NCI-H128 (cell line): ENCODE data around the gene C4orf36.

Experiments
- DNase-seq: peaks from one replicate; lab custom pipeline; 2025; ENCODE audit not compliant: unreplicated experiment; lab: John Stamatoyannopoulos, UW

C4orf36 gene, protein sequence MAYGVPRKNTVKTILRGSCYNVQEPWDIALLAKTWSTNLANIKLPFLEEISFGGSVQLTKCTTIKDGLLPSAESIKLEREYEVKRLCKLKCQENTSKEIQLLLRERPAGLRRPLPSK

DNA sequence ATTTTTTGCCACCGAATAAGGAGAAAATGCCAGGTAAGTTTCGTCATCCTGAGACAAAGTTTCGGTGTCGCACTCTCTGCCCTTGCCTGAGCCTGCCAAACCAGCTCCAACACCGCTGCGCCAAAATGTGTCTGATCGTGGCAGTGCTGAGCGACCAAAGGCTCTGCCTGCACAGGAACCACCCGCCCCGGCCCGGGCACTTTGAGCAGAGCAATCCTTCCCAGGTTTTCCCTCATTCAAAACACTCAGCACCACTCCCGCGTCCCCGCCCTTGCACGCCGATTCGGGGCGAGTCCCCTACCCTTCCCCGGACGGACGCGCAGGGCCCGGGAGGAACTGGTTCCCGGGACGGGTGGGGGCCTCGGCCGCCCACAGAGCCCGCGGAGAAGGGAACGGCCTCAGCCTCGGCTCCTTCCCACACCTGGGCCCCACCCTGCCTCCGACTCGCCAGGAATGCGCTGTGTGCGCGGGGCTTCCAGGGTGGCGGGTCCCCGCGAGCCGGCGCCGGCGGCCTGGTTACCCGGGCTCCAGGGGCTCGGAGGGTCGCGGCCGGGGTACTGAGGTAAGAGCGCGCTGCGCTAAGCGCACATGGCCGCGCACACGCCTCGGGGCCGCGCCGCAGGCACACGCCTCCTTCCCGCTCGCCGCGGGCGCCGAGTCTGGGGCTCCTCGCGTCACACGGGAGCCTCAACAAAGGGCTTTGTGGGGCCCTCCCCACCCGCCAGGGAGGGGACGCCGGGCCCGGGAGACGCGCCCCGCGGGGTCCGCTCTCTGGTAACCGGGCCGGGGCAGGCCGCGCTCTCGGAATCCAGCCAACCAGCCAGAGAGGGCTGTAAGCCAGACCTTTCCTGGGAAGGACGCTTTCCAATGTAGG is at the start of gene C4orf36:
C4orf36 (minus strand) TSS at position 661 of the 874 bp plus-strand sequence. CDS start 902 bp downstream, outside the sequence.
- peak; percentile 27 for DNase-seq

DNA sequence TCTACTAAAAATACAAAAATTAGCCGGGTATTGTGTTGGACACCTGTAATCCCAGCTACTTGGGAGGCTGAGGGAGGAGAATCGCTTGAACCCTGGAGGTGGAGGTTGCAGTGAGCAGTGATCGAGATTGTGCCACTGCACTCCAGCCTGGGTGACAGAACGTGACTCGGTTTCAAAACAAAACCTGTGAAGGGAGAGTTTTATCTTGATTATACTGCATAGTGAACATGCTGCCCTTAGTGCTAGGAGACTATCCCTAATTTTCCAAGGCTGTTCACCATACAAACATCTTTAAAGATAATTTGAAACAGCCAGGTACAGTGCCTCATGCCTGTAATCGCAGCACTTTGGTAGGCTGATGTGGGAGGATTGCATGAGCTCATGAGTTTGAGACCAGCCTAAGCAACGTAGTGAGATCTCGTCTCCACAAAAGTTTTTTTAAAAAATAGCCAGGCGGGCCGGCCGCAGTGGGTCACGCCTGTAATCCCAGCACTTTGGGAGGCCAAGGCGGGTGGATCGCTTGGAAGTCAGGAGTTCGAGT is 48.8 kb upstream of the C4orf36 start:
- no peak for DNase-seq

DNA sequence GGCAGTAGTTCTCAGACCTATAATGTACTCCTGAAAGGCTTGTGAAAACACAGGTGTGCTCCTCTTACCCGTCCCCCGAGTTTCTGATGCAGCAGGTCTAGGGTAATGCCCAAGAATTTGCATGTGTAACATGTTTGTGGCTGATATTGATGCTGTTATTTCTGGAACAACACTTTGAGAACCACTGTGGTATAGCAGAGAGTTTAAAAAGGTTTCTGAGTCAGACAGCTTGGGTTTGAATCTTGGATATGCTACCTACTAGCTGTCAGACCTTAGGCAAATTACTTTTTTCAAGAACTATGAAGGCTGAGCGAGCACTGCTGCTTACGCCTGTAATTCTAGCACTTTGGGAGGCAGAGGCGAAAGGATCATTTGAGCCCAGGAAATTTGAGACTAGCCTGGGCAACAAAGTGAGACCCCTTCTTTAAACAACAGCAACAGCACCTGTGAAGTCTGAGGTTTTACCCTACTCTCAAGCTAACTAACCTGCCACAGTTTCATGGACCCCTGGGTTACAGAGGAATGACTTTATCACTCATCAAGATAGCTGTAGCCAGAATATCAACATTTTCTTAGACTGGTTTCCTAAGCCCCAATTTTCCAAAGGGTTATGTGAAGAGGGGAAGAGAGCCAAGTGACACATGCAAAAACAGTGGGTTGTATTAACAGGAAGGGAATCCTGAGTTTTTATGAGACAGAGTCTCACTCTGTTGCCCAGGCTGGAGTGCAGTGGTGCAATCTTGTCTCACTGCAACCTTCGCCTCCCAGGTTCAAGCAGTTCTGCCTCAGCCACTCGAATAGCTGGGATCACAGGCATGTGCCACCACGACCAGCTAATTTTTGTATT is 47.7 kb upstream of the C4orf36 start:
- no peak for DNase-seq

DNA sequence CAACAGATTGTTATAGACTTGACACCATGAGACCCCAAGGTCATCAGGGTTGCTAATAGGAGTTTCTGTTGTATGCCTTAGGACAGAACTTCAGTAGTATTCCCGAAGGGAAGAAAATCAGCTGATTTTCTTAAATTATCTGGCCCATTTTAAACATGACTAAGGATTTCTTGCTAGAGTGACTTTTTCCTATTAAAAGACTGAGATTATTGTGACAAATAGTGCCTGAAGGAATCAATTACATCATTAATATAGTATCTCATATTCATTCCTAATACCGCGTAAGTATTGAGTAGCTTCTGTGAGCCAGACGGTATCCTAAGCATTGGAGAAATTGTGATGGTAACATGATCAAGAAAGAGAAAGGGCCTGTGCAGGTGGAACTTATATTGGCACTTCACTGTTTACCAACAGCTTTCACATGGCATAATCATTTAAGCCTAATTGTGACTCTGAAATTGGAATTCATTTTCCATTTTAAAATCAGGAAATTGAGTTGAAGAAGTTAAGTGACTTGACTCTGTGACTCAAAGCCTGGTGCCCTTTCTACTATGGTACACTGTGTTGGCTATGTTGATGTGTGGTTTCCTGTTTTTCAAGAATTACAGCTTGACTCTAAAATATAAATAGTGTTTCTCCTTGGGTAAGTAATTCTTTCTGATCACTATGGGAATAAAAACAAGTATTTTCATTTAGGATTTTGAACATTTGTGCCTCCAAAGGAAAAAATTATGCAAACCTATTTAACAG is 46.7 kb upstream of the C4orf36 start:
- no peak for DNase-seq

DNA sequence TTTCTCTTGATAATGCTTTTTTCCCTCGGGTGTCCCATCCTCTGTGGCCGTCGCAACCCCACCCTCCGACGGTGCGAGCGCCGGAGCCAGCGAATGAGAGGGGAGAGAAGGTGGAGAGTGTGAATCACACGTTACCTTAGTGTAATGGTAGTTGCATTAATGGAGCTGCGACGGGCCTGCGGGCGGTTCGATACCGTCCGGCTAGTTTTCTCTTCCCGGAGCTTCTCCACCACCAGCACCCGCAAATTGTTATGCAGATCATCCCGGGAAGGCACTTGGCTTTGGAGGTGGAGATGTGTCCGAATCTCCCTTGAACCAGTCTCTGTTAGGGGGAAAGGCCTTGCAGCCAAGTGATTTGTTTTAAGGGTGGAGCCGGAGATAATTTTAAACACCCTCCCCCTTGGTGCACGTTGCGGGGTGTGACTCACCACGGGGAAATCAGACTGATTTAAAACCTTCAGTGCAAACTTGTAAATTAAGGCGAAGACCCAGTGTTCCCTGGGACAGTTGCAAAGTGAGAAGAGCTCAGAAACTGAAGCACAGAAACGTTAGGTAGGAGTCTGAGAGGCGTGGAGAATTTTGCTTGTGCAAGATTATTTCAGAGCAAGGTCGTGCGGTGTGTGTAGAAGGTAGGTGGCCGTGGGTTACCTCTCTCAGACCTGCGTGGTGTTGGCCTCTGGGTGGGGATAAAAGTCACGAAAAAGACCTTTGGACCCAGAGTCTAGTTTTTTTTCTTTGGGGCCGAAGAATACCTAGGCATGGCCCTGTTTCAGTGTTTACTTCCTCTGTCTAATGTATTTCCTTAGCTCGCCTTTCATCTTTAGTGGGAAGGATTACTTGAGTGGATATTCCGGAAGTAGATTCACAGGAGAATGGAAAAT is 43.9 kb upstream of the C4orf36 start:
- DNase-seq, result no peak

DNA sequence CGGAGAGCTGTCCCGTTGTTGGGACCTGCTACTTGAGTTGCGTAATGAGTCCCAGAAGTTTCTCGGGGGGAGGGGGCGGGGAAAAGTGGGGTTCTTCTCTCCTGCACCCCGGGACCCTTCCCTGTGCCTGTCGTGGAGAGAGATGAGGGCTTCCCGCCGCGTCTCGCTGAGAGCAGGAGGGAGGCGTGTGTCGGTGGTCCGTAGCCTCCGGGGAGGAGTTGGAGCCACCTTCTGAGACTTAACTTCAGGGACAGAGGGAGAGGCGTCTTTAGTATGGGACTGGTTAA is 43.3 kb upstream of the C4orf36 start:
- no peak for DNase-seq

DNA sequence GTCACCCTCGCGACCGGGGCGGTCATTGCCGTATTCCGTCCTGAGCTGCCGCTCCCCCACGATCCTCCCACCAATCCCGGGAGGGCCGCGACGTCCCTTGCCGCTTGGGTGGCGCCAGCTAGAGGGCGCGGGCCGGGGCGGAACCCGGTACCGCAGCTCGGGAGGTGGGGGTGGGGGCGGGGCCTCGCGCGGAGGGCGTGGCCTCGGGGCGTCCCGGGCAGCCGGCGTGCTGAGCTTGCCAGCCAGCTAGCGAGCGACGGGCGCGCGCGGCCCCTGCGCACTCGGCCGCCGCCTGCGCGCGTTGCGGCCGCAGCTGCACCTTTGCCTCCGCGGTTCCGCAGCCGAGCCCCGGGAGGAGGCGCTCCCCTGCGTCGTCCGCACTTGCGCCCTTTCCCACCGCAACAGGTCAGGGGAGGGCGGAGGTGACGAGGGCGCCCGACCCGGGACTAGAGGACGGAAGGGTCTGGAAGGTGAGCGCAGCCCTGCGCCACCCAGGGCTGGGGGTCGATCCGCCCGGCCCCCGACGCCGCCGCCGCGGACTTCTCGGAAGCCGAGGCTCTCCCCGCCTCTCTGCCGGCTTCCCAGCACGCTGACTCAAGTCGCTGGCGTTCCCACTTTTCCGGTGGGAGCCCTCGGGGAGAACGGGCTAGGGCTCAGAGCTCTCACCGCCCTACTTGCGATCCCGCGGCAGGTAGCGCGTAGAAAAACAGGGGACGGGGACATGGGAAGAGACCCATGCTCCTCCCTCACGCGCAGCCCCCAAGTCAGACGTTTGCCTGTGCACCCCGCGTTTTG is 42.7 kb upstream of the C4orf36 start, which contains the start of gene AFF1:
AFF1 (plus strand) TSS at position 241 of the 795 bp plus-strand sequence. CDS start 13,523 bp downstream, outside the sequence.
- DNase-seq, result peak; percentile 35

DNA sequence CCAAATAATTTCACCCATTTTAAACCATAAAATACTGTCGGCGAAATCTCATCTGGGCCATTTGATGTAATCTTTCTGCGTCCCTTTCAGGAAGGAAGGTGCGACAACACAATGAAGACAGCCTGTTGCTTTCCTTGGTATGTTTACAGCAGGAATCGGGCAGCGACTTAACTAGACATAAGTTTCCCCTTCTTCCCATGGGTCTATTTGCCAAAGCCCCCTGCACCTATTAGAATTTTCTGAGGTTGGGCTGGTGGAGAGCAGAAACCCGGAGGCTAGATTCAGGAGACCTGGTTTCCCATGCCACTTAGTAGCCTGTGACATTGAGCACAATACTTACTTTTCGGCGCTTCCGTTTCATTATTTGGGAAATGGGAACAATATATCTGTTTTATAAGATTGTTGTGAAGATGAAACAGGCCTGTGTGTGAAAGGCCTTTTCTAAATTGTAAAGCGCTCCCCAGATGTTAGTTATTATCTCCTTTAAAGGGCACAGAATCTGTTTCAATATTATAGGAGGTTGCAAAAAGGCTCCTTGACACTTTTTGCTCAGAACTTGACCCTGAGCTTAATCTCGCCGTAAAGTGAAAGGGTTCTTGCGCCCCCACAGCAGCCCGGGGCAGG is 42.0 kb upstream of the C4orf36 start:
- no peak for DNase-seq

DNA sequence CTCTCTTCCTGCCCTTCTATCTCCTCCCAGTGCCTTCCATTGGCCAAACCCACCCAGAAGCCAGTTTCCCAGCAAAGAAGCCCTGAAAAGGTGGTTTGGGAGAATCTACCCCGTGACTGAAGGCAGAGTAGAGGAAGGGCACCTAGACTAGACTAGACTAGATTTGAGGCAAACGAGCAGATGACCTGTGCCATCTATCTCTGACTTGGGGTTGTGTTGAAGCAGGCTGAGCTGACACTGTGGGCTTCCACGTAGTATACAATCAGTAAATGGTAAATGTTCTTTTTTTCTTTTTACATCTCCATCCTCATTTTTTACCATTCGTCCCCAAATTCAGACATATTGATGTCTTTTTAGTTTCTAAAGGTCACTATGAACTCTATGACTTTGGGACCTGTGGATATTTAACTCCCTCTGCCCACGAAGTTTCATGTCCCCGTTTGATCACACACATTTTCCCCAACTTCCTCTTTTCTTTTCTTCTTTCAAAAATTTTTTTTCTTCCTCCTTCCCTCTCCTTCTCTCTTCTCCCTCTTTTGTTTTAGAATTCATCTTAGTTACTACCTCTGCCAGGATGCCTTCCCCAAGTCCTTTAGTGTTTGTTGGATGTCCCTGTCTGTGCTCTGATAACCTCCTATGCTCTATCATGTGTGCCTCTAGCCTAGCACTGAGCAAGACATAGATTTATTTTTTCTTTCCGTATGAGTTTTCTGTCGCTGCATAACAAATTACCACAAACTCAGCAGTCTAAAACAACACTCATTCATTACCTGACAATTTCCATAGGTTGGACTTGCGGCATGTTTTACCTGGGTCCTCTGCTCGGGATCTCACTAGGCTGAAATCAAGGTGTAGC is 36.4 kb upstream of the C4orf36 start:
- no peak for DNase-seq

DNA sequence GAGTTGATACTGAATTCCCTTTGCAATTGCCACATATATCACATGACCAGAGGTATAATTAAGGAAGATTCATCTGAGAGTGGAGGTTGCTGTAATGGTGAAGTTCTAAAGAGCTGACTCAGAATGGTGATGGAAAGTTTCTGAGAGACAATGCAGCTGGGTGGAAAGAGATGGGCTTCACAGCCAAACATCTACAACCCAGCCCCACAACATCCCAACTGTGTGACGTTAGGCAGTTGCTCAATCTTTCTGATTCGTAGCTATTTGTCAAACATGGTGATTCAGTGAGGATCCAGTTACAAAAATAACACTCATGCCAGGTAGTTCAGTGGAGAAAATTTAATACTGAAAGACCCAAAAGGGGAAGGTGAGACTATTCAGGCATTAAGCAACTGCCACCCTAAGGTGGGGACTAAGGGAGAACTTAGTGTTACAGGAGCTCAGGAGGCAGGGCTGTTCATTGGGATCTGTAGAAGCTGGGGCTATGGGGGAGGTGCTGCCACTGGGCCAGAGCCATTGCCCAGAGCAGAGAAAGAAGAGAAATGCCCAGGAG is 35.7 kb upstream of the C4orf36 start:
- no peak for DNase-seq

DNA sequence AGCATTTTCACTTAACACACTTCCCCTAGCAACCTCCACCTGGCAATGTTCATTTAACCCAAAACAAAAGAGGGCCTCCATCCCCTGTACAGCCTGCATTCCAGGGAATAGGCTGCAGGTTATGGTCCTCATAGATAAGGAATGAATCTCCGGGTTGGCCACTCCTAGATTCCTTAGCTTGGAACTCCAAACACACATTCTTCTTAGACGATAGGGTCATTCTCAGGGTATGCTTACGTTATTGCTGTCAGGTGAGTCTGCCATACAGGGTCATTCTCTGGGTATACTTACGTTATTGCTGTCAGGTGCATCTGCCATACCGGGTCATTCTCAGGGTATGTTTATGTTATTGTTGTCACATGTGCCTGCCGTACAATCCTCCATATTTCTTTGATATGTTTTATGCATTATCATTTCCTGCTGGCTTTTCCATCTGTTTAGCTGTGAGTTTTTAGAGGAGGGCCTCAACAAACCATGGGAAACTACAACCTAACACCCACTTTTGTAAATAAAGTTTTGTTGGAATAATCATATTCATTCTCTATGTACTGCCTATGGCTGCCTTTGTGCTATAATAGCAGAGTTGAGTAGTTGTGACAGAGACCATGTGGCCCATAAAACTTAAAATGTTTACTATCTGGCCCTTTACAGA is 34.3 kb upstream of the C4orf36 start:
- no peak for DNase-seq

DNA sequence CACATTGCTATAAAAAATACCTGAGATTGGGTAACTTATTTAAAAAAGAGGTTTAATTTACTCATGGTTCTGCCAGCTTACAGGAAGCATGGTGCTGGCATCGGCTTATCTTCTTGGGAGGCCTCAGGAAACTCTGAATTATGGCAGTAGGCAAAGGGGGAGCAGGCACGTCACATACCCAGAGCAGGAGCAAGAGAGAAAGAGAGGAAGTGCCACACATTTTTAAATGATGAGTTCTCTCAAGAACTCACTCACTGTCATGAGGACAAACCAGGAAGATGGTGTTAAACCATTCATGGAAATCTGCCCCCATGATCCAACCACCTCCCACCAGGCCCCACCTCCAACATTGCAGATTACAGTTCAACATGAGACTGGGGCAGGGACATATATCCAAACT is 32.6 kb upstream of the C4orf36 start:
- no peak for DNase-seq

DNA sequence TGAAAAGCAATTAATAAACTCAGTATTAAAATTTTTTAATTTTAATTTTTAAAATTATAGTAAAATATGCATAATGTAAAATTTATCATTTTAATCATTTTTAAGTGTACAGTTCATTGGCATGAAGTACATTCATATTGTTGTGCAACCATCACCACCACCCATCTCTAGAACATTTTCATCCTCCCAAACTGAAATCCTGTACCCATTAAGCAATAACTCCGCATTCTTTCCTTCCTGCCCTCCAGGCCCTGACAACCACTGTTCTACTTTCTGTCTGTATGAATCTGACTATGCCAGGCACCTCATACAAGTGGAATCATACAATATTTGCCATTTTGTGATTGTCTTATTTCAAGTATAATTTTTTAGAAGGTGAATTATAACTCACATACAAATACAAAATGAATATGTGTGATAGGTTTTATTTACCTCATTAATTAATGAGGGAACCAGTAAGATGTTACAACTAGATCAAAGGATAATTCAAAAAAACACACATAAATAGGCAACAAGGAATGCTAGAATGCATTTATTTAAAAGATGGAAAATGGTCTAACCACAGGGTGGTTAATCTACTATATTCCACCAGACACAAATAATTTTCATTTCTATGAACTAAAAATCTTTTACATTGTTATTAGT is 29.5 kb upstream of the C4orf36 start:
- DNase-seq, result no peak

DNA sequence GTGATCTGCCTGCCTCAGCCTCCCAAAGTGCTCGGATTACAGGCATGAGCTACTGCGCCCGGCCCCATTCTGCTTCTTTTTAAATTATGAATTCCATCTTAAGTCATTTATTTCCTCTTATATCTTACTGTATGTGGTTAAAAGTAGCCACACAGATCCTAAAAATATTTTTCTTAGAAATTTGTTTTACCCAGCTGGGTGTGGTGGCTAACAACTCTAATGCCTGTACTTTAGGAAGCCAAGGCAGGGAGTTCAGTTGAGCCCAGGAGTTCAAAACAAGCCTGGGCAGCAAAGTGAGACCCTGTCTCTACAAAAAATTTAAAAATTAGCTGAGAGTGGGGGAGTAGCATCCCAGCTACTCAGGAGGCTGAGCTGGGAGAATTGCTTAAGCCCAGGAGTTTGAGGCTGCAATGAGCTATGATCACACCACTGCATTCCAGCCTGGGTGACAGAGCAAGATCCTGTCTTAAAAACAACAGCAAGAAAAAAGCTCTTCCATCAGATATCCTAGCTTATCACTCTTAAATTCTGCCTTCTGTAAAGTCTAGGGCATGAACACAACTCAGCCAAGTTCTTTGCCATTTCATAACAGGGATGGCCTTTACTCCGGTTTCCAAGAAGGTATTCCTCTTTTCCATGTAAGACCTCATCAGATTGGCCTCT is 27.5 kb upstream of the C4orf36 start:
- no peak for DNase-seq

DNA sequence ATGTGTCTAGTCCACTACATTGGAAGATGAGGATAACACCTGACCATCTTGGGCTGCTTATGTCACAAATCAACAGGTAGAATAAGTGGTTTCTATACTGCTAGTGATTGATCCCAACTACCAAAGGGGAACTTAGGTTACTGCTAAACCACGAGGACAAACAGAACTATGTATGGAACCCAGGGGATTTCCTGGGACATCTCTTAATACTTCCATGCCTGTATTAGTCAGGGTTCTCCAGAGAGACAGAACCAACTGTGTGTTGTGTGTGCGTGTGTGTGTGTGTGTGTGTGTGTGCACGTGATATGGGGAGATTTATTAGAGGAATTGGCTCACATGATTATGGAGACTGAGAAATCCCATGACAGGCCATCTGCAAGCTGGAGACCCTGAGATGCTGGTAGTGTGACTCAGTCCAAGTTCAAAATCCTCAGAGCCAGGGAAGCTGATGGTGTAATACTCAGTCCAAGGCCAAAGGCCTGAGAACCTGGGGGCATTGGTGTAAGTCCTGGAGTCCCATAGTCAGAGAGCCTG is 26.4 kb upstream of the C4orf36 start:
- no peak for DNase-seq
